Cardiac atrium fibroblast (primary cell): ENCODE measurements around the gene TXNL1. TPM values are rescaled to one million over a fixed set of nuclear protein-coding genes. Genes with fewer than 3 reads are reported as not detected.

Source experiments
- total RNA-seq: library from RNA; depleted of rRNA; stranded (reverse); fragments of >200 nt; gene quantifications from 2 replicates; pipeline ENCODE4 v1.2.3, GENCODE V29; 2015

TXNL1 gene
- 42.8 and 72.7 TPM in 2 replicates for total RNA-seq

DNA sequence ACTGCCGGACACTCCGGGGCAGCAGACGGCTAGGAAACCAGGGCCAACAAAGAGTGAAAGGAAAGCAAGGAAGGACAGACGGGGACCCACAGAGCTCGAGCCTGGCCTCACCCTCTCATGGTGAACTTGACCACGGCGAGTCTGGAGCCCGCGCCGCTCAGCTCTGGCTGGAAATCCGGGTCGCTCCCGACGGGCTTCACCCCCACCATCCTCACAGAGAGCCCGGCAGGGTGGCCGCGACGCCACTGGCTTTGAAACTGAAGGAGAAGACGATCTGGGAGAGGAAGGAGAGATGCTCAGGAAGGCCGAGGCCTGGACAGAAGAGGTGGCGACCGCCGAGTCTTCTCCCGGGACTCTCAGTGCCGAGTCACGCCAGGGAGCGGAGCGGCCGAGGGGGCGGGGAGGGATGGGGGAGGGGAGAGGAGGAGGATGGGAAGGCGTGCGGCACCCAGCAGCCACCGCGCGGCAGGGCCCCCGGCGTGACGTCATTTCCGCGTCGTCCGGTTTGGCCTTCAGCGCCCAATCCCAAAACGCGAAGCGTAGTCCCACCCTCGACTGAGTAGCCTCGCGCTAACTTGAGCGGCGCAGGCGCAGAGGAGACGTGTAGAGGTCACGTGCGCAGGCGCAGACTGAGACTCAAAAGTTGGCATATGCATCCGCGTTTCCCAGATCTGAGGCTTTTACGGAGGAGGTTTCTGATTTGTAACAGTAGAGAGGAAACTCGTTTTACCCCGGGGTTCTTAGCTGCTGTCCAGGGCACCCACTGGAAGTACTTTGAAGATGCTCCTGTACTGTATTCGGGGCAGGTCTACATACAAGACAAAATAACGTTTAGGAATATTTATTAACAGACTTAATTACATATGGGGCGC is at the start of gene TXNL1:
TXNL1 (minus strand) TSS at position 361 of the 872 bp plus-strand sequence; CDS start at position 209, 152 bp downstream.

DNA sequence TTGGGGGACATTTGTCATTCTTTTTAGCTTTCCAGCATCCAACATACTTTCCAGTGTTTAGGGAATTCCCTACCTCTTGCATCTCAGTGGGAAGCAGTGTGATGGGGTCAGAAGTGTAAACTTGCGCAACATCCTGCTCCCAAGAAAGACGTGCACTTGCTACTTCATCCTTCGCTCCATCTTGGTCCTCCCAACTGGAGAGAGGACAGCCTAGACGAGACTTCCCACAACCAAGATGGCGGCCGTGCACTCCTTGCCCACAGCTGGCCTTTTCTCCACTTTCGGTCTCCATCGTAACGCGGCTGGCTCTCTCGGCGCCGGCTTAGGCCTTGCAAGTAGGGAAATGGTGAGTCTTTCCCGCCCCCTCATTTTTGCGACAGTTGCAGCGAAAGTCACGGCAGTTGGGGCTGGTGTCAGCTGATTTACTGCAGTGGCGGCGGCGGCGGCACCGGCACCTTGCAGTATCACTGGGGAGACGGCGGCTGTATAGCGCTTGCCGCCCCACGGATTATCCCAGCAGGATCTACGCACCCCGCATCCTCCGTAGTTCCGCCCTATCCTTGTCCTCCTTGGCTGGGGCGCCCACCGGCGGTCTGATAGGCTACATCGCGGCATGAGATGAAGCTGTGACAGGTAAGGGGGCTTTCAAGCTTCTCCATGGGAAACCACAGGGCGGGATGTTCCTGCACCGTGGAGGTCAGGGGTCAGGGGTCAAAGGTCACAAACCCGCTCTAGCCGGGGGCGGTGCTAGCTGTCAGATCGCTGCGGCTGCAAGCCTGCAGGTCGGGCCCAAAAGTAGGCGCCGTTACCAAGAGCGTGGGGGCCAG is 12.8 kb upstream of the TXNL1 start, which contains the start of gene WDR7:
WDR7 (plus strand) TSS at position 416 of the 827 bp plus-strand sequence. CDS start 21,157 bp downstream, outside the sequence.

Other genes starting within 250 kb of the TXNL1 start
- 10.7 and 11.6 TPM in 2 replicates for gene WDR7, start 12.8 kb upstream of the TXNL1 start, total RNA-seq